Prostate gland (tissue), 2 donors: ENCODE data around the gene AGAP6.
"Not testable (repeated sequence)": the region's sequence is repeated elsewhere in the genome, so short reads cannot be mapped to it uniquely, and the experiment has no call there.

Experiments
- CTCF ChIP-seq, 4 experiments: fragments of 200-600 bp in 2 of 4; fragments of 450-650 bp in 2 of 4; sonication (generic) in 2 of 4; IDR thresholded peaks; 1 replicate in 3 of 4; 2 replicates in 1 of 4; pipeline ENCODE4 v1.5.1; 2016 to 2019; ENCODE audit warnings: antibody characterized with exemption in 4 of 4, mild to moderate bottlenecking in 2 of 4, moderate library complexity in 2 of 4
- POLR2A ChIP-seq: fragments of 450-650 bp; IDR thresholded peaks from one replicate; pipeline ENCODE4 v1.6.1; 2016; ENCODE audit warnings: antibody characterized with exemption, mild to moderate bottlenecking

- not testable (repeated sequence) for TF ChIP-seq CTCF (IDR thresholded peaks at IDR 0.05); POLR2A
These were observed 59.4 kb downstream of the AGAP6 start for GRCh38 chr10:50047594-50047993.
